HepG2 (cell line): ENCODE results near the gene RPL3. TPM values are rescaled to one million over a fixed set of nuclear protein-coding genes. Genes with fewer than 3 reads are reported as not detected.
A peak's percentile ranks its signal among the peaks of the same experiment; 100 is the strongest.

Source experiments
- BCLAF1 ChIP-seq: fragments of 450-650 bp; IDR thresholded peaks from 2 replicates; pipeline ENCODE4 v1.6.1; 2017; ENCODE audit warnings: mild to moderate bottlenecking
- BRCA1 ChIP-seq: sonication (generic); formaldehyde crosslinking; IDR thresholded peaks from 2 replicates; pipeline ENCODE4 v1.4.0; 2020; ENCODE audit warnings: missing genetic modification reagents
- FUBP1 ChIP-seq: sonication (generic); formaldehyde crosslinking; IDR thresholded peaks from 2 replicates; pipeline ENCODE4 v1.5.1; 2020; ENCODE audit warnings: missing genetic modification reagents, mild to moderate bottlenecking, borderline replicate concordance
- GZF1 ChIP-seq: sonication (generic); formaldehyde crosslinking; IDR thresholded peaks from 2 replicates; pipeline ENCODE4 v1.5.1; 2020; ENCODE audit warnings: mild to moderate bottlenecking, missing genetic modification reagents
- HDAC2 ChIP-seq: sonication (generic); formaldehyde crosslinking; IDR thresholded peaks from 2 replicates; pipeline ENCODE4 v1.4.0; 2020; ENCODE audit warnings: missing genetic modification reagents
- HOXA7 ChIP-seq: sonication (generic); formaldehyde crosslinking; IDR thresholded peaks from 2 replicates; pipeline ENCODE4 v1.8.1; 2022; ENCODE audit warnings: mild to moderate bottlenecking, missing genetic modification reagents, moderate library complexity
- IRF9 ChIP-seq: sonication (generic); formaldehyde crosslinking; IDR thresholded peaks from 2 replicates; pipeline ENCODE4 v1.8.0; 2022; ENCODE audit warnings: missing genetic modification reagents, mild to moderate bottlenecking, borderline replicate concordance
- KDM5B ChIP-seq: sonication (generic); formaldehyde crosslinking; IDR thresholded peaks from 2 replicates; pipeline ENCODE4 v1.4.0; 2020; ENCODE audit warnings: missing genetic modification reagents, mild to moderate bottlenecking, borderline replicate concordance
- NAIF1 ChIP-seq: sonication (generic); formaldehyde crosslinking; IDR thresholded peaks from 2 replicates; pipeline ENCODE4 v1.5.0; 2020; ENCODE audit warnings: mild to moderate bottlenecking, missing genetic modification reagents, borderline replicate concordance
- NFKBIZ ChIP-seq: IDR thresholded peaks from 2 replicates; pipeline ENCODE4 v1.6.1; 2018; ENCODE audit warnings: missing genetic modification reagents, missing compliant biosample characterization
- PTBP1 ChIP-seq: fragments of 200-400 bp; formaldehyde crosslinking; IDR thresholded peaks from 2 replicates; pipeline ENCODE4 v1.6.1; 2018; ENCODE audit warnings: low read length, low read depth; ENCODE audit not compliant: poor library complexity, severe bottlenecking
- SKI ChIP-seq: fragments of 450-650 bp; IDR thresholded peaks from one replicate; pipeline ENCODE4 v1.6.1; 2018; ENCODE audit warnings: mild to moderate bottlenecking; ENCODE audit not compliant: partially characterized antibody
- SRSF4 ChIP-seq: fragments of 200-400 bp; formaldehyde crosslinking; IDR thresholded peaks from one replicate; pipeline ENCODE4 v1.6.1; 2018; ENCODE audit warnings: mild to moderate bottlenecking, low read depth, low read length, moderate library complexity; ENCODE audit not compliant: poor library complexity, severe bottlenecking
- STAT5B ChIP-seq: sonication (generic); formaldehyde crosslinking; IDR thresholded peaks from 2 replicates; pipeline ENCODE4 v1.4.0; 2020; ENCODE audit warnings: missing genetic modification reagents
- TAF1 ChIP-seq: sonication (generic); formaldehyde crosslinking; IDR thresholded peaks from 2 replicates; pipeline ENCODE4 v1.4.0; 2020; ENCODE audit warnings: missing genetic modification reagents
- TEAD3 ChIP-seq: optimal IDR thresholded peaks from 2 replicates; pipeline ENCODE3; 2016; ENCODE audit warnings: borderline replicate concordance
- TRIM24 ChIP-seq: sonication (generic); formaldehyde crosslinking; IDR thresholded peaks from 2 replicates; pipeline ENCODE4 v1.8.0; 2022; ENCODE audit warnings: mild to moderate bottlenecking, missing genetic modification reagents
- ZBTB39 ChIP-seq: sonication (generic); formaldehyde crosslinking; IDR thresholded peaks from 2 replicates; pipeline ENCODE4 v1.5.0; 2020; ENCODE audit warnings: missing genetic modification reagents
- ZBTB8A ChIP-seq: sonication (generic); formaldehyde crosslinking; IDR thresholded peaks from 2 replicates; pipeline ENCODE4 v1.4.0; 2020; ENCODE audit warnings: mild to moderate bottlenecking, low read depth, missing genetic modification reagents, borderline replicate concordance
- ZFAT ChIP-seq: sonication (generic); formaldehyde crosslinking; conservative IDR thresholded peaks from 2 replicates; pipeline ENCODE4 v1.8.1; 2023; ENCODE audit warnings: missing genetic modification reagents, inconsistent platforms
- ZFP36L1 ChIP-seq: sonication (generic); formaldehyde crosslinking; IDR thresholded peaks from 2 replicates; pipeline ENCODE4 v1.8.0; 2022; ENCODE audit warnings: mild to moderate bottlenecking, missing genetic modification reagents, moderate library complexity
- ZMYM3 ChIP-seq: sonication (generic); formaldehyde crosslinking; IDR thresholded peaks from 2 replicates; pipeline ENCODE4 v1.5.1; 2020; ENCODE audit warnings: mild to moderate bottlenecking, missing genetic modification reagents
- ZNF552 ChIP-seq: sonication (generic); formaldehyde crosslinking; IDR thresholded peaks from 2 replicates; pipeline ENCODE4 v1.9.0; 2022; ENCODE audit warnings: missing genetic modification reagents, mild to moderate bottlenecking, borderline replicate concordance
- polyA plus RNA-seq, 8 experiments: library from polyadenylated mRNA; depleted of rRNA in 3 of 8; stranded (reverse) in 7 of 8; unstranded in 1 of 8; fragments of >200 nt; fragmentation: Illumina TruSeq in 4 of 8; extraction: Trizol in 4 of 8; gene quantifications; 2 replicates each; pipeline versions ENCODE4 v1.2.1 to v1.2.3, GENCODE V29; 2011 to 2016; ENCODE audit warnings: low read depth in 4 of 8, missing spikeins in 1 of 8, mixed read lengths in 1 of 8; ENCODE audit not compliant: insufficient read depth in 1 of 8
- total RNA-seq, 5 experiments: library from RNA; depleted of rRNA; stranded (reverse); fragments of >200 nt; fragmentation: Illumina TruSeq; extraction: Trizol; gene quantifications; 2 replicates each; pipeline ENCODE4 v1.2.3, GENCODE V29; 2016; ENCODE audit warnings: low read depth in 1 of 5

The RPL3 gene
- total and polyA plus RNA-seq, 2 of the 13 experiments (the other 11 are each of a cell fraction or from before 2014, with no cell fraction given): 1,051 to 3,279 TPM

DNA sequence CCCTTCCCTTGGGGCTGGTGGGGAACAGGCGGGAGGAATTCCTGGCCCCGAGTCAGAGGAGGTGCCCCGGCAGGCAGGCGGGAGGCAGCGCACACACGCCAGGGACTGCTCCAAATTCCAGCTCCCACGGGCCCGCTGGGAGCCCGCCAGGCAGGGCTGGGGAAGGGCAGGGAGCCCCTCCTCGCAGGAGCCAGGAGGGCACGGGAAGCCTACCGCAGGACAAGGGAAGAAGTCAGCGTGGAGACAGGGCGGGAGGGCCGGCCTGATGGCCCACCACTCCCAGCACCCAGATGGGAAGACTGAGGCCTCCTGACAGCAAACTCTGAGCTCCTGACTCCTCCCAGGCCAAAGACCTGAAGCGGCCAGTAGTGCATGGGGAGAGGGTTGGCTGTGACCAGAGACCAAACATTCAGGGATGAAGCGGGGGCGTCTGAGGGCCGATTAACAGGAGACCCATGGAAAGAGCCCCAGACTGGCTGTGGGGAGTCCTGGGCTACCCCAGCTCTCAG lies 22.4 kb downstream of the RPL3 start (continued):
- no peak for TF ChIP-seq BCLAF1
- TF ChIP-seq PTBP1: no peak
- TF ChIP-seq HDAC2 (CRISPR knock-in tag): no peak
- no peak for TF ChIP-seq FUBP1
- TF ChIP-seq NAIF1 (CRISPR knock-in tag): no peak
- no peak for TF ChIP-seq SRSF4
- no peak for TF ChIP-seq ZFP36L1 (CRISPR knock-in tag)
- peak; percentile 28 for TF ChIP-seq TEAD3 (CRISPR knock-in tag)
- TF ChIP-seq BRCA1 (CRISPR knock-in tag): no peak
- TF ChIP-seq ZBTB8A (CRISPR knock-in tag): no peak
- TF ChIP-seq TAF1 (CRISPR knock-in tag): 0 out of 2 replicates have a peak, but pooled peaks have one; percentile 9
- peak; percentile 58; the same call in 1 of the 2 replicates for TF ChIP-seq KDM5B
- no peak for TF ChIP-seq ZFAT (CRISPR knock-in tag)
- no peak for TF ChIP-seq NFKBIZ (CRISPR knock-in tag)
- TF ChIP-seq ZBTB39: 0 out of 2 replicates have a peak, but pooled peaks have one; percentile 27
- TF ChIP-seq IRF9 (CRISPR knock-in tag): no peak
- TF ChIP-seq SKI: no peak
- peak; percentile 66 for TF ChIP-seq ZMYM3 (CRISPR knock-in tag)
- no peak for TF ChIP-seq TRIM24 (CRISPR knock-in tag)
- no peak for TF ChIP-seq HOXA7 (CRISPR knock-in tag)
- TF ChIP-seq STAT5B (CRISPR knock-in tag): no peak
- no peak for TF ChIP-seq GZF1 (CRISPR knock-in tag)
- no peak for TF ChIP-seq ZNF552 (CRISPR knock-in tag)
